ENCODE results near the gene FADS2.
A peak's percentile ranks its signal among the peaks of the same experiment; 100 is the strongest.
"Not testable (repeated sequence)": the region's sequence is repeated elsewhere in the genome, so short reads cannot be mapped to it uniquely, and the experiment has no call there.

The FADS2 gene

DNA sequence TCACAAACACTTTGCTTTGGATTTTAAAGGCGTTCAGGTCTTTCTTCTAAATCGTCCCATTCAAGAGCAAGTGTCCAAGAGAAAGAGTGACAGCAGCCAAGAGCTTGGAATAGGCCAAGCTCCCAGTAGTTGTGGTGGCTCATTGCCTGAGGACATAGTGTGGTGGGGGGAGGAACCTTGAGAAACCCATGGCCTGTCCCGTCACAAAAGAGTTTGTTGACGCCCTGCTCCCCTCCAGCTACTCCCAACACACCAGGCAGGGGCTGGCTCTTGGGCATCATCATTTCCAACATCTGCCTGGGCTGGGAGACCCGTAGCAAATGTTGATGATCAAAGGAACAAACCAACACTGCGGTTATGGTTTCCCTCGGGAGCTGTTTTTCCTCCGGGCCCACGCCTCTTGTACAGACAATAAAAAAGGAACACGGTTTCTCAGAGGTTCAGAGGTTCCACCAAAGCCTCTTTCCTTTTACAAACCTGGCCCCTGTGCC lies 42.5 kb downstream of the FADS2 start:
- DNase-seq, result no peak

DNA sequence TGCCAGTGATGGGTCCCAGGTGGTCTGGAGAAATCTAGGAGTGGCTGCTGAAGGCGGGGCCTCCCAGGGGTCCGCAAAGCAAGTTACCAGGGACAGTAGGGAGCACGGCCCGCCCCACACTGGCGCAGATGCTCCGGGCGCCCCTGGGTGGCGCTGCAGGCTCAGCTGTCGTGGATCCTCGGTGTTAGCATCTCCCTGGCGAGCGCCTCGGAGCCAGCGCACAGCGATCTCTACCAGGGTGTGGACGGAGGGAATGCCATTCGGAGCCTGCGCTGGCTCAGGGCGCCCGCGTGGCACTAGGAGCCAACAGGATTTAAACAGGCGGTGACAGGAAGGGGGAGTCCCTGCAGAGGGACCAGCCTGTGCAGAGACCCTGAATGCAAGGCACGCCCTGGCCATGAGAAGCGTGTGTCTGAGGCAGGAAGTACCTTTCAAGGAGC lies 43.1 kb downstream of the FADS2 start:
- peak; percentile 45 for DNase-seq

DNA sequence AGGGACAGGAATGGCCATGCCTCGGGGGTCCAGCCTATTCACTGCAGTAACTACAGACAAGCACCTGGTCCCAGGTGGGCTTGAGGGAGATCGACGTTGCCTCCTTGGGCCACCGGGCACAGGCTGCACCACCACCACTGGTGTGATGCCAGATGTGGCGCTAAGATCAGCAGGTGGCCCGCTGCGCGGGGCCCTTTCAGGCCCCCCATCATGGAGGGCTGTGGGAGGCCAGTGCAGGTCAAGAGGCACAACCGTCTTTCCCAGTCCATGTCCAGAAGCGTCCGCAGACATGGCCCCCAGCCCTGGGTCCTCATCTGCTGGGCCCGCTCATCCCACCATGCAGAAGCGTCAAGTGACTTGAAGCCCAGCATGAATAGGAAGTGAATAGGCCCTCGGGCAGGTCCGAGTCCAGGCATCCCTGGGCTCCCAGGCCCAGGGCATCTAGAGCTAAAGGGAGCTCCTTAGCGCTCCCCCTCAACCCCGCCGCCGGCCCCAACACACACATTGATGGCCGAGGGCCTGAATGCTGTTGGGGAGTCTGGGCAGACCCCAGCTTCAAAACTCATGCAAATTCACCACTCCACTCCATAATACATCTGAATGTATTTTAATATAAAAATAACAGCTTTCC lies 45.0 kb downstream of the FADS2 start:
- no peak for DNase-seq

DNA sequence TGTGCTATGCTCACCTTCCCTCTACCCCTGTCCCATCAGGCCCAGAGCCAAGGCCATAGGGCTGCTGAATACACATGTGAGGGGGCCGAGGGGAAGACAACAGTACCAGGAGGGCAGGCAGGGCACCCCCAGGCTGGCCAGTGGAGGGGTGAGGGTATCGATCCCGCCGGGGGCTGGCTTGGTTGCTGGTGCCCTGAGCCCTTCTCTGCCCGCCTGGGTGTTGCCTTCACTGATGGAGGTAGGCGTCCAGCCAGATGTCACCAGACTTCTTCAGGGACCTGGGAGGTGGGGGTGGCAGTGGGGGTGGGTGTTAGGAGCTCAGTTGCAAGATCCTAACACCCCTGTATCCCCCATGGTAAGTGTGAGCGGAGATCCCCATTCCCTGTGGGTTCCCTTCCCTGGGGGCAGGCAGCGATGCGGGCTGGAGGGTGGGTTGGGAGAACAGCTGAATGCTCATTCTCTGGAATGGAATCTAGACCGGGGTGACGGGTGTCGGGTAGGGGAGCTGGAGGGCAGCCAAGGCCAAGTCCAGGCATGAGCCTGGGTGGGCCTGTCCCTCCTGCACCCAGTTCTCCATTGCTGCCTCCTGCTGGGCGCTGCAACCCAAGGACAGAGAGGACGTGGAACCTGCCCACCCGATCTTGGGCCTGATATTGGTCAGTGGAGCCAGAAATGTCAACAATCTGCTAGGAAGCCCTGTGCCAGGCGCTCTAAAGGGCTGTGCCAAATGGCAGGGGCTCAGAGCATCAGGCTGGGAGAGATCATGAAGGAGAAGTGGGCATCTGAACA lies 45.7 kb downstream of the FADS2 start:
- DNase-seq, result no peak

DNA sequence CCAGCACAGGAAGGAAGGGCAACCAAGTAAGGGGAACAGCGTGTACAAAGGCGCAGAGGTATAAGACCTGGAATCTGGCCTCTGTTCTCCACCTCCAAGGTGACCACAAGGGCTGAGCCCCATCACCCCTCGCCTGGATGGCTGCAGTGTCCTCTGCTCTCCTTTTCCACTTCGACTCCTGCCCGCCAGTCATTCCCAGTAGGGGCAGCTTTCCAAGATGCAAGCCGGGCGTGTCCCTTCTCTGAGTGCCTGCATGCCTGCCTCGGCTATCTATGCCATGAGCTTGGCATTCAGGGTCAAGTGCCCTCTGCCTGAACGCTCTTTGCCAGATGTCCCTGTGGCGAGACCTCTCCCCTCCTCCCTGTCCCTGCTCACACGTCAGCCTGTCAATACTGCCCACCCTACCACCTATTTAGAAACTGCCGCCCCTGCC lies 46.3 kb downstream of the FADS2 start:
- DNase-seq, result no peak

DNA sequence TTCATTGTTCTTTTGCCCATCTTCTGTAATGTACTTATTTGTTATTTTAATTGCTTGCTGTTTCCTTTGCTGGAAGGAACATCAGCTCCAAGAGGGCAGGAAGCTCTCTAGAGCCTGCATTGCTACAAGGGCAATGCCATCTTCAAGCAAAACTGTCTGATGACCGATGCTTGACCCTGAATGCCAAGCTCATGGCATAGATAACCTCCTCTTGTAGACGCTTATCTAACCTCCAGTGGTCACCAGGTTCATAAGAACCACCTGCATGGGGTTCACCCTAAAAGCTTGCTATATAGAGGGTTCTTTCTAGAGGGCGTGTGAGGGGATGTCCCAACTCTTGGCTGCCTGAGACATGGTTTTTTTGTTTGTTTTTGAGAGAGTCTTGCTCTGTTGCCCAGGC lies 46.8 kb downstream of the FADS2 start:
- no peak for DNase-seq

DNA sequence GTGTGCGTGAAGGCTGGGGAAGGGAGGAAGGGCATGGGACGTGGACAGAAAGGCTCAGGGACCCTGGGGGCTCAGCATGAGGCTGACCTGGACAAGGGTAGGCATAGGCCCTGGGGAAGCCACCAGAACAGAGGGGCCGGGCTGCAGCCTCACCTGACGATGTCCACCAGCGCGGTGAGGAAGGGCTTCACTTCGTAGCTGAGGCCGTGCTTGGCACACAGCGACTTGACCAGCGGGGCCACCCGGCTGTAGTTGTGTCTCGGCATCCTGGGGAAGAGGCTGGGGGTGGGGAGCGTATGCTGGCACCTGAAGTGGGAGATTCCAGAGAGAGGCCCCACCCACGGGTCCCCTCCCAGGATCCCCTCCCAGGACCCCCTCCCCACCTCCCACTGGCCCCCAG lies 47.6 kb downstream of the FADS2 start:
- DNase-seq, result no peak

DNA sequence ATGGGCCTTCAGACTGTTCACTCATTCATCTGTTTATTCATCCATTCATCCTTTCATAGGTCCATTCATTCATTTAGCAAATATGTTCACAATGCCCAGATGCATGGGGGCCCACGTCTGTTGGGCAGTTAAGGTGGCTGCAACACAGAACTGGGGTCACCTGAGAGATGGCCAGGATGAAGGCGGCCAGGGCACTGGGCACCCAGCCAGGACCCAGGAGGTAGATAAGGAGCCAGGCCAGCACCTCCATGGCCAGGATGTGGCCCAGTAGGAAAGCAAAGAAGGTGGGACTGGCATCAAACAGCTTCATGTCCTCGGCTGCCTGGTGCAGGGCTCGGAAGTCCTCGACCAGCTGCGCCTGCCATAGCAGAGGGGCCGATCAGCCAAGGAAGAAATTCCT lies 51.1 kb downstream of the FADS2 start:
- DNase-seq, result no peak

DNA sequence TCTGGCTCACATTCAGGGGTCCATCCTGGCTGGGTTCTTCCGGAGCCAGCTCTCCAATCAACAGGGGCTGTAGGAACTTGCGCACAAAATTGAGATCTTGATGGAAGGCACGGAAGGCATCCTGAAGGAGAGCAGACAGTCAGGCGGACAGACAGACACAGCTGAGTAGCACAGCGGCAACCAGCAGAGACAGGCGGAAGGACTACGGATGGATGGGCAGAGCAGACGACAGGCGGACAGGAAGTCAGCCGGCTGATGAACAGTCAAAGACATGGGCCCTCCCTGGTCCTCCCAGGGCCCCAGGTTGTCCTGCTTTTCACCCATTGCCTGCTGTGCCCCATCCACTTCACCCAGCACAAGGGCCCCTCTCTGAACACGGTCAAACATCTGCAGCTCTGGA lies 51.9 kb downstream of the FADS2 start:
- no peak for DNase-seq

DNA sequence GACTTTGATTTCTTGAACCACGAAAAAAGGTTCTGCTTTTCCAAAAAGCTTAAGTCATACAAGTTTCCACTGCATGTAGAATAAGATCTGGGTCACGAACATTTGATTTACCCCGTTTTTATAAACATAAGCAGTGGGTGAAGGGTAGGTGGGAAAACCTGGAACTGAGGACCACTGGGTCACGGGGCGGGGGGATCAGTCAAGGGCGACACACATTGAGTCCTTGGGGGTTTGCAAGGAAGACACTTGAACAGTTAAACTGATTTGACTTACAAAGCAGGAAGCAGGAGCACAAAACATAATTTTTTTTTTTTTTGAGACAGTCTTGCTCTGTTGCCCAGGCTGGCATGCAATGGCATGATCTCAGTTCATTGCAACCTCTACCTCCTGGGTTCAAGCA lies 52.4 kb downstream of the FADS2 start:
- DNase-seq, result no peak

DNA sequence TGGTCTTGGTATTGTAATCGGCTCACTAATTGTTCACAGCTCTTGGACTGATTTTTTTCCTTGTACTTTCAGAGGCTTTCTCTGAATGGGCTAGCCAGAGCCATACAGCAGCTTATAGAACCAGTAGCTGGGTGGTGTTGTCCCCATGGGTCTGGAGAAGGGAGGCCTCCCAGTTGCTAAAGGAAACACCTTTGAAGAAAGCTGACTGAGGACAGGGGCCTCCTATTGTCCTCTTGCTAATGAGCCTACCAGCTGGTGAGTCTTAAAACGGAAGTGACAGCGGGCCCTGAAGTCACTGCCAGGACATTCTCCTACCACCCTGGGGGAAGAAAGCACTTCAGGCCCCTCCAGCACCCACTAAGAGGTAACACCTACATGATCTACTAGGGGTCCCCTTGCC lies 53.3 kb downstream of the FADS2 start:
- DNase-seq, result no peak

DNA sequence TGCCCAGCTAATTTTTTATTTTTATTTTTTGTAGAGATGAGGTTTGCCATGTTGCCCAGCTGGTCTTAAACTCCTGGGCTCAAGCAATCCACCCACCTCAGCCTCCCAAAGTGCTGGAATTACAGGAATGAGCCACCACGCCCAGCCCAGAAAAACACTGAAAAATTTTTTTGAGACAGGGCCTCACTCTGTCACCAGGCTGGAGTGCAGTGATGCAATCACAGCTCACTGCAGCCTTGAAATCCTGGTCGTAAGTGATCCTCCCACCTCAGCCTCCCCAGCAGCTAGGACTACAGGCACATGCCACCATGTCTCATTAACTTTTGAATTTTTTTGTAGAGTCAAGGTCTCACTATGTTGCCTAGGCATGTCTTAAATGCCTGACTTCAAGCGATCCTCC lies 54.2 kb downstream of the FADS2 start:
- not testable (repeated sequence) for DNase-seq

DNA sequence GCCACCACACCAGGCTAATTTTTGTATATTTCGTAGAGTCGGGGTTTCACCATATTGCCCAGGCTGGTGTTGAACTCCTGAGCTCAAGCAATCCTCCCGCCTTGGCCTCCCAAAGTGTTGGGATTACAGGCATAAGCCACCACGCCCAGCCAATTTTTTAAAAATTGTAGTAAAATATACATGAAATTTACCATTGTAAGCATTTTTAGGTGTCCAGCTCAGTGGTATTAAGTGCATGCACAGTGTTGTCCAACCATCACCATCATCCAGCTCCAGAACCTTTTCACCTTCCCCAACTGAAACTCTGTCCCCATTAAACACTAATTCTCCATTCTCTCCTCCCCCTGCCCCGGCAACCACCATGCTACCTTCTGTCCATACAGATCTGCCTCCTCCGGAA lies 54.8 kb downstream of the FADS2 start:
- DNase-seq, result no peak

DNA sequence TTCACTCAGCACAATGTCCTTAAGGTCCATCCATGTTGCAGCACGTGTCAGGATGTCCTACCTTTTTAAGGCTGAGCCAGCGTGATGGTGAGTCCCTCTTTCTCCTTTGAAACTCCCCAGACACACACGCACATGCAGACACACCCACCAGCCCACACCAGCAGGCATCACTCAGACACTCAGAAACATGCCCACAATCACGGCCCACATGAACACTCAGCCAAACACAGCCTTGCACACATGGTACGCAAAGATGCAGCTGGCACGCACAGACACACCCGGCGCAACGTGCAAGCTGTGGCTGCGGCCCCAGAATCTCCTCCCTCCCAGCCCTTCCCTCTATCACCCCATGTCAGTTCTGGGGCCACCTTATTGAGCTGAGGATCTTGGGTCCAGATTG lies 55.2 kb downstream of the FADS2 start:
- no peak for DNase-seq

DNA sequence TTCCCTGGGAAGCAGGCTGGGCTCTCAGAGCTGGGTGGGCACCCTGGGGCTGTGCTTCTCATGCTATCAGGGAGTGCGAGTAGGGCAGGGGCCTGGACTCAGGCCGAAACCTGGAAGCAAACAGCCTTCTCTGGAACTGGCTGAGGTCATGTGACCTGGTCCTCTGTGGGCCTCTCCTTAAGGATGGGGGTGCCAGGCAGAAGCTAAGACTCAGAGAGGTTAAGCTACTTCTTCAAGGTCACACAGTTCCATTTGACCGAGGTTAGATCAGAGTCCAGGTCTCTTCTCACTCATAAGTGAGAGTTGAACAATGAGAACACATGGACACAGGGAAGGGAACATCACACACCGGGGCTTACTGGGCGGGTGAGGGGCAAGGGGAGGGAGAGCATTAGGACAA lies 55.8 kb downstream of the FADS2 start:
- DNase-seq, result no peak

DNA sequence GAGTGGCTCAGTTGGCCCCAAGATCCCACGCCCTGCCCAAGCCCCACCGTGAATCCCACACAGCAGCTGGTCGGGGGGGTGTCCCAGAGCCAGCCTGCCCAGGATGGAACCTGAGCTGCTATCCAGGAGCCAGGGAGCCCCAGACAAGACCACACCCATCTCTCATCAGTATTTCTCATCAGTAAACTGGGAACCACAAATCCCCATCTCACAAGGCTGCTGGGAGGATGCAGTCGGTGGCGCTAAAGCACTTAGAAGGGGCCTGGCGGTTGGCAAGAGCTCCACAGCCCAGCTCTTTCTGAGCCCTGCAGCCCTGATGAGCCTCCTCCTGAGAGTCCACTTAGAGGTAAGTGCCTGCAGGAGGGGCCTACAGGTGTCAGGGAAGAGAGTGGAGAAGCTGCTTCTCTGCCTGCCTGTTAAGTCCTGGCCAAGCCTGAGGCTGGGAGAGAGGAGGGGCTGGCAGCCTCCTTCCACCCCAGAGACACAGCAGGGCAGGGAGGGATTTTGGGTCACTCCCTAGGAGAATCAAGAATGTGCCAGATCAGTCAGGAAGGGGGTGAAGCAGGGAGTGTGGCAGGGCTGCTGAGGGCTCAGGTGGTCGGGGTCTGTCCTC lies 57.2 kb downstream of the FADS2 start:
- DNase-seq, result no peak

DNA sequence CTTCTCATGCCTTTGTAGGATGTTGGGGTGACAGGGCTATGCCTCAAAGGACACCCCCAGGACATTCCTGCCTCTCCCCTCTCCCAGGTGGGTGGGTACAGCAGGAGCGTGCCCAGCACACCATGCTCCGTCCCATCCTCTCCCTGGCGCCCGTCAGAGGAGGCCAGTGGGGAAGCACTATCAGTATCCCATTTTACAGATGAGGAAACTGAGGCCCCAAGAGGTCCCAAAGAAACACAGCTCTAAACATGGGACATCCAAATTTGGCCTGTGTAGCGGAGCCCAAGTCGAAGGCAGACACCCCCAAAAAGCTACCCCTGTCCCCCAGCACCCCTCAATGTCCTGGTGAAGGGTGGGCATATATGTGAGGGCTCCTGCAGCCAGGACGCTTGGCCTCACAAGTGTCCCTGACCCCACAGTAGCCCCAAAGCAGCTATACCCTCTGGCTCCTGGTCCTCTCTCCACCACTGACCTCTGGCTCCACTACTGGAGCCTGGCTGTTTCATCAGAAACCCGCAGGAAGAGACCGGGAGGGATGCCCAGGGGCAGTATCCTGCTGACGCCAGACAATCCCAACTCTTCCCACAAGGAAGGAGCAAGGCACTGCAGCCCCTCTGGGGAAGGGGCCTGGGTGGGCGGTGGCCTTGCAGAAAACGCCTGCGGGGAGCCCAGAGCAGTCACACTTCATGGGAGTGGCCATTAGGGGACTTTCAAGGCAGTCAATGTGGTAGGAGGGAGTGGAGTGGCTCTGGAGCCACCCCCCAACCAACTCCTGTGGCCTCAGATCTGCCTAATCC lies 57.9 kb downstream of the FADS2 start:
- no peak for DNase-seq

DNA sequence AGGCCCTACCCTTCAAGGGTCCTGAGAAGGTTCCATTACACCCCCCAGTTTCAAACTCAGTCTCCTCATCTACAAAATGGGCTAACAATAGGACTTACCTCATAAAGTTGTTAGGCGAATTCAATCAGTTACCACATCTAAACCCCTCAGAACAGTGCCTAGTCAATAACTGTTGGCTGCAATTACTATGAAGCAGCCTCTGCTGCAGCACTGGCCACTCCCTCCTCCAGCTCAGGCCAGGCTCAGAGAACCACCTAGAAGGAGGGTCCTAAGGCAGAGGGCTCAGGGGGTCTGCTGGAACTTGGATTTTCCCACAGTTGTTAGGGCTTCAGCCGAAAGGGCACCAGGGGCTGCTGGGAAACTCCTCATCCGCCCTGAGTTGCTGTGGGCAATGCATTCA lies 58.5 kb downstream of the FADS2 start:
- no peak for DNase-seq

DNA sequence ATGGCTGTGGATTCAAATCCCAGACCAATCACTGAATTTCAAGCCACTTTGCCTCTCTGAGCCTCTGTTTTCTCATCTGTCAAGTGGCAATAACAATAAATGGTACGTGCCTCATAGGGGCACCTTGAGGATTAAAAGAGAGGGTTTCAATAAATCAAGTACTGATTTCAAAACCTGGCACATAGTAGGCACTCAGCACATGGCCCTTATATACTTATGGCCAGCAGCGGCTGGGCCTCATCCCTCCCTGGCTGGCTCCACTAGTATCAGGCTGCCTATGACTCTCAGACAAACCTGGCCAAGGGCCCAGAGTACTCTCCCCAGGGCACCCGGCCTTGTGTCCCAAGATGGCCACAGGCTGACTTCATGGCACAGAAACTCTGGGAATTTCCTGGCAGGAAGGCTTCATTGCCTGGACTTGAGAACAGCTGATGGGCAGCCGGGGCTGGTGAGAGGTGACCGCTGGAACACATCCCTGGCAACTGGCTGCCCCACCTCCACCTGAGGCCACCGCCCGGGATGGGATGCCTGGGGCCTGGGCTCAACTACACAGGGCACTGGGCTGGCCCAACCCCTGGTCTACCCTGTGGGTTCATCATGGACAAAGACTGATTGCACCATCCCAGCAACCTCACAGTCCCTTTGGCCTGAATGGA lies 59.9 kb downstream of the FADS2 start:
- no peak for DNase-seq

DNA sequence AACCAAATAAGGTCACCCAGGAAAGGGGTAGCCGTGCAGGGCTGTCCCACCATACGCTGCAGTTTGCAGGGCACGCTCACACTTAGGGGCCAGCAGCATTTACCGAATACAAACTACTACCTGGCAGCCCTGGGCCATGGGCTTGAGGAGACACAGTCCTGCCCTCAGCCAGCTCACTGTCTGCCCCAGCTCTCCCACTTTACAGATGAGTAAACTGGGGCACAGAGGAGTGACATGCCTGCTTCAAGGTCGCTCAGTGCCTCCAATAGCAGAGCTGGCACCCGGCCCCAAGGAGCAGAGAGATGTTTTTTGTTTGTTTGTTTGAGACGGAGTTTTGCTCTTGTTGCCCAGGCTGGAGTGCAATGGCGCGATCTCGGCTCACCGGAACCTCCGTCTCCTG lies 60.5 kb downstream of the FADS2 start:
- no peak for DNase-seq

DNA sequence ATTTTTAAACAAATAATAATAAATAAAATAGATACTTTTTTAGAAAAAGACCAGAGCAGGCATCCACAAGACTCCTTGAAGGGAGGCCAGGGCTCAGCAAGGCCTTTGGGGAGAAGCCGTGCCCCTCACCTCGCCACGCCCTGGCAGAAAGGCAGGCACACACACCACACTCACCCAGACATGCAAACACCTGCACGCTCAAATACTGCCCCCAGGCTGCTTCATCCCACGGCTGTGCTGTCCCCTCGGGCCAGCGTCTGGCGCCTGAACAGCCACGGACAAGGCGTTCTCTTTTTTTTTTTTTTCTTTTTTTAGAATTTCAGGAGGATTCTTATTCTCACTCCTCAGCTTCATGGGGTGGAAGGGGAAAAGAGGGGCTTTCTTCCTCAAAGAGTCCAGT lies 61.7 kb downstream of the FADS2 start:
- no peak for DNase-seq

DNA sequence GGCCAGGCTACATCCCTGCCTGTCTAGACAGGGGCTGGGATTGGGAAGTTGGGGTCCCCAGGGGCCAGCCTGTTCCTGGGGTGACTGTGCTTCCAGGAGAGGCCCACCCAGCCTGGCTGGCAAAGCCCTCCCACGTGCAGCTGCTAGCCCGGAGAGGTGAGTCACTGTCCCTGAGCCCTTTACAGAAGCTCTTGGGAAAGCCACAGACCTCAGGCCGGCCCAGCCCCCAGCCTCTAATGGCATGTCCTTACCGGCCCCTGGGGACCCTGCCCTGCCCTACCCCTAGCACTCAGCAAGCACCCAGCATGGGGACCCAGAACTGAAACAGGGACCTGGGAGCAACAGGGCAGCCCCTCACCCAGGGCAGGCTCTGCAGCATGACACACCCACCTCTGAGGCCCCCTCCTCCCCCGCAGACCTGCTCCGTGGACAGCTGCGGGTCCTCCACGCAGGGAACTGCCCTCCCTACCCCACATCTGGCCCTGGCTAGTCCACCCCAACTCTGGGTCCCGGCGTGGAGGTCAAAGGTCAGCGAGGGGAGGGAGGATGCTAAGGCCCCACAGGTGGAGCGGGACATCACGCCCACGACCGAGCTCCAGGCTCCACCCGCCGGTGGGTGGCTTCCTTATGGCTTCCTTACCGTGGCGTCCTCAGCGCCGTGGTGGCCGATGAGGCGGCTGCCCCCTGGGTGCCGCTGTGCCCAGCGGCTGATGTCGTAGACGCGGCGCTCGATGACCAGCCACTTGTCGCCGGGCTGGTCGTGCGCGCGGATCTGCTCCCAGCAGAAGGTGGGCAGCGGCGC lies 62.6 kb downstream of the FADS2 start:
- DNase-seq, result no peak
